ENCODE data around the gene CACNB4. TPM values are rescaled to one million over a fixed set of nuclear protein-coding genes. Genes with fewer than 3 reads are reported as not detected.

The CACNB4 gene
- total and polyA plus RNA-seq, 2 of the 4 experiments (the other 2 are of a cell fraction): 0.12 to 0.36 TPM

DNA sequence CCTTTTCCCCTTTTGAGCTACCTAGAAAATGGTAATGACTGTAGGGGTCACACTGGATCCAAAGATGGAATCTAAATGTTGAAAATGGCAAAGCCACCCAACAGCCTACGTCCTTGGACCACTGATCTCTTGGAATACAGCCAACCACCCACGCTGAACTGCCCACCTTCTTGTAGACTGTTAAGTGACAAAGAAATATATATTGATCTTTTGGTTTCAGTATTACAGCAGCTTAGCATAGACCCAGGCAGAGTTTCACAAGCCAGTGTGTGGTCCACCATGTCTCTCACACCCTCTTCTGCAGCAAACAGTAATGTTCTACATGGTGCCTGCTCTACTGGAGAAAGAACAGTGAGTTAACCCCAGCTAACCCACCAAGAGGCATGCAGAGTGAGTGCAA is 20.2 kb downstream of the CACNB4 start:
- DNase-seq (no peak), ATAC-seq (ENCODE audit: low read depth) (no peak)
- no peaks in the 10 kb centered on the region for H4K20me1 ChIP-seq (ENCODE audit: insufficient read depth, low read length)
- in situ Hi-C loops (cut with MboI; ENCODE audit: low sequenced_read_pairs) (no loop called here), dilution Hi-C loops (cut with HindIII; ENCODE audit: low sequenced_read_pairs, unreplicated experiment) (no loop called here), intact Hi-C loops (cut with micrococcal nuclease) (no loop called here)
- BruUV-seq (replicated peaks): no TSS peak
- H3K4ac ChIP-seq (ENCODE audit: low read depth, low read length): no peak overlapping the region
- H2AK5ac ChIP-seq (ENCODE audit: low read depth, low read length): no peak overlapping the region
- no peak overlapping the region for H3K18ac ChIP-seq (ENCODE audit: low read depth, low read length)
- no peak overlapping the region for H2BK120ac ChIP-seq (ENCODE audit: low read depth, low read length)
- no peak overlapping the region for H3K4me3 ChIP-seq (ENCODE audit: insufficient read depth, low read depth, low read length)
- H3K27me3 ChIP-seq (ENCODE audit: control insufficient read depth, insufficient read depth, low read length): peaks cover 3% of the 10 kb centered on the region
- no peak for TF ChIP-seq MAZ (IDR thresholded peaks at IDR 0.05; ENCODE audit: borderline replicate concordance, low read depth, low read length)
- TF ChIP-seq CTCF (conservative IDR thresholded peaks at IDR 0.05; ENCODE audit: low read depth, low read length): no peak
- TF ChIP-seq CEBPB (IDR thresholded peaks at IDR 0.05; ENCODE audit: low read depth, low read length): no peak
- no peak for TF ChIP-seq POLR2A (IDR thresholded peaks at IDR 0.05; ENCODE audit: low read depth, low read length)
- no peak for TF ChIP-seq NFE2L2 (IDR thresholded peaks at IDR 0.05; ENCODE audit: low read depth, low read length)
- TF ChIP-seq BHLHE40 (IDR thresholded peaks at IDR 0.05; ENCODE audit: low read depth, low read length): no peak
- TF ChIP-seq ELK1 (IDR thresholded peaks at IDR 0.05; ENCODE audit: borderline replicate concordance, low read depth, low read length): no peak
- TF ChIP-seq CHD1 (IDR thresholded peaks at IDR 0.05; ENCODE audit: low read depth, low read length): no peak
- no peak for TF ChIP-seq RAD21 (IDR thresholded peaks at IDR 0.05; ENCODE audit: low read length)
- TF ChIP-seq RFX5 (IDR thresholded peaks at IDR 0.05; ENCODE audit: low read depth, low read length): no peak
- no peak for TF ChIP-seq MAFK (IDR thresholded peaks at IDR 0.05; ENCODE audit: low read depth, low read length)
- no peak for TF ChIP-seq FOS (IDR thresholded peaks at IDR 0.05; ENCODE audit: low read depth, low read length)
- no peak for TF ChIP-seq RCOR1 (IDR thresholded peaks at IDR 0.05; ENCODE audit: insufficient replicate concordance, low read length)
- TF ChIP-seq SMC3 (IDR thresholded peaks at IDR 0.05; ENCODE audit: low read depth, low read length): no peak
- TF ChIP-seq, protein P1, sequence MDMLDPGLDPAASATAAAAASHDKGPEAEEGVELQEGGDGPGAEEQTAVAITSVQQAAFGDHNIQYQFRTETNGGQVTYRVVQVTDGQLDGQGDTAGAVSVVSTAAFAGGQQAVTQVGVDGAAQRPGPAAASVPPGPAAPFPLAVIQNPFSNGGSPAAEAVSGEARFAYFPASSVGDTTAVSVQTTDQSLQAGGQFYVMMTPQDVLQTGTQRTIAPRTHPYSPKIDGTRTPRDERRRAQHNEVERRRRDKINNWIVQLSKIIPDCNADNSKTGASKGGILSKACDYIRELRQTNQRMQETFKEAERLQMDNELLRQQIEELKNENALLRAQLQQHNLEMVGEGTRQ (IDR thresholded peaks at IDR 0.05; ENCODE audit: low read depth, low read length): no peak
- no peak for TF ChIP-seq MXI1 (IDR thresholded peaks at IDR 0.05; ENCODE audit: borderline replicate concordance, low read depth, low read length)
- H2BK20ac ChIP-seq (ENCODE audit: low read depth, low read length): no peak overlapping the region
- no peak overlapping the region for H3K4me2 ChIP-seq (ENCODE audit: low read depth, low read length)
- no peaks in the 10 kb centered on the region; the same call in 1 of the 2 replicates for H3K9me1 ChIP-seq (ENCODE audit: insufficient read depth, low read length)
- no CpG with 5 or more reads among the region's 2 CpGs for WGBS, 2 experiments (ENCODE audit: extremely low coverage in 2 of 2, insufficient read length in 1 of 2)
- no peak overlapping the region for H3K23ac ChIP-seq (ENCODE audit: low read depth, low read length)
- H3K79me1 ChIP-seq (ENCODE audit: low read depth in 1 of 2, low read length in 2 of 2): no peaks in the 10 kb centered on the region
- no peak overlapping the region for H2AFZ ChIP-seq (replicated peaks; ENCODE audit: low read length, poor library complexity)
- H2BK5ac ChIP-seq (ENCODE audit: low read depth, low read length, poor library complexity, severe bottlenecking): no peak overlapping the region
- H4K5ac ChIP-seq (ENCODE audit: low read depth, low read length): no peak overlapping the region
- H3K4me1 ChIP-seq (ENCODE audit: control insufficient read depth, insufficient read depth, low read length): no peaks in the 10 kb centered on the region
- no peak overlapping the region for H4K91ac ChIP-seq (ENCODE audit: insufficient read depth, low read depth, low read length)
- H3K14ac ChIP-seq (replicated peaks; ENCODE audit: low read depth, low read length): no peak overlapping the region
- CTCF ChIA-PET: no interaction called here
- H3K9ac ChIP-seq (ENCODE audit: low read depth, low read length): no peak overlapping the region
- H3K56ac ChIP-seq (ENCODE audit: extremely low read depth, insufficient read depth, low read length): no peak overlapping the region
- H2BK15ac ChIP-seq (ENCODE audit: low read depth, low read length): no peak overlapping the region
- POLR2A ChIA-PET (ENCODE audit: unreplicated experiment): interaction anchor here (0.6 kb wide), 1 partner anchor 9 kb away, joined by 11 read pairs; no protein-coding TSS in a partner anchor
- no peak overlapping the region for H3K27ac ChIP-seq (ENCODE audit: insufficient read depth, low read length)
- H2AK9ac ChIP-seq (replicated peaks; ENCODE audit: low read depth, low read length, poor library complexity): no peak overlapping the region
- H3K9me3 ChIP-seq (ENCODE audit: control insufficient read depth, insufficient read depth, low read length): 0 out of 2 replicates have a peak, but pooled peaks cover 2% of the 10 kb centered on the region
- H4K8ac ChIP-seq (ENCODE audit: low read depth in 2 of 2, low read length in 2 of 2): no peak overlapping the region
- H3K36me3 ChIP-seq (ENCODE audit: control insufficient read depth, insufficient read depth, low read length): no peaks in the 10 kb centered on the region
